Loucy (cell line): Measurements from ENCODE around the gene ALX1.

Source experiments
- H2AFZ ChIP-seq: fragments of 200-600 bp; sonication (generic); 2 replicates; pipeline ENCODE4 v1.6.0; 2016; ENCODE audit warnings: antibody characterized with exemption, mild to moderate bottlenecking, low read length, moderate library complexity
- H3F3A ChIP-seq: fragments of 200-600 bp; 2 replicates; pipeline ENCODE4 v1.6.0; 2016; ENCODE audit warnings: antibody characterized with exemption, low read depth, mild to moderate bottlenecking
- H3K27me3 ChIP-seq: fragments of 200-600 bp; sonication (generic); 2 replicates; pipeline ENCODE4 v1.6.1; 2014; ENCODE audit warnings: low read length, mild to moderate bottlenecking; ENCODE audit not compliant: insufficient read depth, poor library complexity, severe bottlenecking
- H3K36me3 ChIP-seq: fragments of 200-600 bp; sonication (generic); 2 replicates; pipeline ENCODE4 v1.6.1; 2016; ENCODE audit warnings: low read length; ENCODE audit not compliant: insufficient read depth
- H3K4me1 ChIP-seq: fragments of 200-600 bp; sonication (generic); 2 replicates; pipeline ENCODE4 v1.5.1; 2014; ENCODE audit warnings: low read length, mild to moderate bottlenecking; ENCODE audit not compliant: insufficient read depth, poor library complexity, severe bottlenecking
- H3K4me2 ChIP-seq: fragments of 200-600 bp; sonication (generic); 2 replicates; pipeline ENCODE4 v1.6.0; 2014; ENCODE audit warnings: antibody characterized with exemption, low read length, low read depth, mild to moderate bottlenecking; ENCODE audit not compliant: poor library complexity, severe bottlenecking
- H3K4me3 ChIP-seq: fragments of 200-600 bp; sonication (generic); 2 replicates; pipeline ENCODE4 v1.5.1; 2014; ENCODE audit warnings: low read length, mild to moderate bottlenecking, mixed read lengths; ENCODE audit not compliant: poor library complexity, severe bottlenecking
- H3K79me2 ChIP-seq: fragments of 200-600 bp; sonication (generic); 2 replicates; pipeline ENCODE4 v1.6.1; 2014; ENCODE audit warnings: low read length; ENCODE audit not compliant: insufficient read depth
- H3K9ac ChIP-seq: fragments of 200-600 bp; sonication (generic); 2 replicates; pipeline ENCODE4 v1.6.0; 2014; ENCODE audit warnings: mild to moderate bottlenecking, low read depth, low read length, moderate library complexity; ENCODE audit not compliant: poor library complexity, severe bottlenecking
- H3K9me2 ChIP-seq: fragments of 200-600 bp; sonication (generic); replicated peaks from 2 replicates; pipeline ENCODE4 v1.6.1; 2016; ENCODE audit warnings: low read depth, low read length, mixed read lengths
- H3K9me3 ChIP-seq: fragments of 200-600 bp; sonication (generic); 2 replicates; pipeline ENCODE4 v1.6.1; 2014; ENCODE audit warnings: mild to moderate bottlenecking, antibody characterized with exemption, low read length, low read depth; ENCODE audit not compliant: insufficient read depth
- H4K20me1 ChIP-seq: fragments of 200-600 bp; sonication (generic); 2 replicates; pipeline ENCODE4 v1.6.0; 2014; ENCODE audit warnings: antibody characterized with exemption, low read length, mild to moderate bottlenecking; ENCODE audit not compliant: insufficient read depth, poor library complexity, severe bottlenecking
- EZH2phosphoT487 ChIP-seq: fragments of 200-600 bp; IDR thresholded peaks from 2 replicates; pipeline ENCODE4 v1.6.1; 2018; ENCODE audit warnings: antibody characterized with exemption, mild to moderate bottlenecking, moderate library complexity, borderline replicate concordance
- TF ChIP-seq, protein P1 (sequence below): fragments of 200-600 bp; sonication (generic); conservative IDR thresholded peaks from 2 replicates; pipeline ENCODE4 v1.5.1; 2014; ENCODE audit warnings: mild to moderate bottlenecking, antibody characterized with exemption, low read length

Gene ALX1

DNA sequence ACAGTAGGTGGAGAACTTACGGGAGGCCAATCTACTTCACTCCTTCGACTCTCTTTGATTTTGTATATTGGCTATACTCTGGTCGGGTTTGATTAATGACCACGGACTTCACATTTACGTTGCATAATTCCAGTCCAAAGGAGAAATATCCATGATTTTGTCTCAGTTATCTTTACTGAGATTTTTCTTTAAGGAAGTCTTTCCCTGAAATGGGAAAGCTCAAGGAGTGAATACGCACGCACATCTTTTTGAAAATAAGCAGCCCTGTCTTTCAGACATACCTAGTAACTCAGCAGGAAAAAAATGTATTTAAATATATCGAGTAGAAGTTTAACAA is 5.7 kb upstream of the ALX1 start:
- Histone ChIP-seq H3K27me3 (no peaks in the 10 kb centered on the region), H3K9ac (no peak overlapping the region), H3K9me2 (no peaks in the 10 kb centered on the region), H3K79me2 (no peaks in the 10 kb centered on the region), H3K4me1 (no peaks in the 10 kb centered on the region), H3K9me3 (no peaks in the 10 kb centered on the region), H3K36me3 (no peaks in the 10 kb centered on the region), H2AFZ (no peak overlapping the region), H3F3A (no peaks in the 10 kb centered on the region), H3K4me2 (no peak overlapping the region), H4K20me1 (no peaks in the 10 kb centered on the region), H3K4me3 (no peak overlapping the region)
- TF ChIP-seq, protein P1, sequence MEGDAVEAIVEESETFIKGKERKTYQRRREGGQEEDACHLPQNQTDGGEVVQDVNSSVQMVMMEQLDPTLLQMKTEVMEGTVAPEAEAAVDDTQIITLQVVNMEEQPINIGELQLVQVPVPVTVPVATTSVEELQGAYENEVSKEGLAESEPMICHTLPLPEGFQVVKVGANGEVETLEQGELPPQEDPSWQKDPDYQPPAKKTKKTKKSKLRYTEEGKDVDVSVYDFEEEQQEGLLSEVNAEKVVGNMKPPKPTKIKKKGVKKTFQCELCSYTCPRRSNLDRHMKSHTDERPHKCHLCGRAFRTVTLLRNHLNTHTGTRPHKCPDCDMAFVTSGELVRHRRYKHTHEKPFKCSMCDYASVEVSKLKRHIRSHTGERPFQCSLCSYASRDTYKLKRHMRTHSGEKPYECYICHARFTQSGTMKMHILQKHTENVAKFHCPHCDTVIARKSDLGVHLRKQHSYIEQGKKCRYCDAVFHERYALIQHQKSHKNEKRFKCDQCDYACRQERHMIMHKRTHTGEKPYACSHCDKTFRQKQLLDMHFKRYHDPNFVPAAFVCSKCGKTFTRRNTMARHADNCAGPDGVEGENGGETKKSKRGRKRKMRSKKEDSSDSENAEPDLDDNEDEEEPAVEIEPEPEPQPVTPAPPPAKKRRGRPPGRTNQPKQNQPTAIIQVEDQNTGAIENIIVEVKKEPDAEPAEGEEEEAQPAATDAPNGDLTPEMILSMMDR = no peak
- TF ChIP-seq EZH2phosphoT487 = no peak

DNA sequence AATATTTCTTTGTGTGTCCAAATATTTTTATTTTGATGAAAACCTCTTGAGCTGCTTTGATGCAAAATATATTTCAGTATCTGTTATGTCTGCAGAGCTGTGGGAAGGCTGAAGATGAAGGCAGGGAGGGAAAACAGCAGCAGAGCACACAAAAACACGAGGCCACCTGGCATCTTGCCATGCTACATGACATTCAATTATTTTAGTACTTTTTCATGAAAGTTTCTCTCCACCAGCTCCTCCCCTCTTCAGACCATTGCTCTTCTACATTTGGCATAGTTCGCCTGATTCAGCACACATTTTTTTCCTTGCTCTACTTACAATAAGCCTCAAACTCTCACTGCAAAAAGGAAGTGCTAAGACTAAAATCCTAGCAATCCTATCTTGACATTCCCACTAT is 4.6 kb upstream of the ALX1 start:
- Histone ChIP-seq H3K27me3 (no peaks in the 10 kb centered on the region), H3K9ac (no peak overlapping the region), H3K9me2 (no peaks in the 10 kb centered on the region), H3F3A (no peaks in the 10 kb centered on the region), H3K79me2 (no peaks in the 10 kb centered on the region), H2AFZ (no peak overlapping the region), H3K4me3 (no peak overlapping the region), H3K4me1 (no peaks in the 10 kb centered on the region), H3K4me2 (no peak overlapping the region), H3K9me3 (no peaks in the 10 kb centered on the region), H4K20me1 (no peaks in the 10 kb centered on the region), H3K36me3 (no peaks in the 10 kb centered on the region)
- TF ChIP-seq, protein P1 = no peak
- TF ChIP-seq EZH2phosphoT487 = no peak

DNA sequence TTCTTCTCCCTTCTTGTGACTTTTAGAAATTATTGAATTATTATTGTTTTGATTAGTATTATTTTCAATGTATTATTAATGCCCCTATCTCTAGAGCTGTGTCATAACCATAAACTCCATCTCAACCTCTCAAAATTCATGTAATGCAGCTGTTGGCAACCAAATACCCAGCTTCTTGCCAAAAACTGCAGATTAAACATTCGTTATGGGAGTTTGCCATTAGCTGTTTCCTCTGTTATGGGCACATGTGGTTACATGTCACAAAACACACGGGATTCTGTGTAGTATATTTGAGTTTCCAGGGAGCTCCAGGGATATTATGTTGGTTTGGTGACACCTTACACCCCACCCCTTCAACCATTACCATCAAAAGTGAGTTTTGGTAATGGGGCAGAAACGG is 2.8 kb upstream of the ALX1 start:
- H3K4me3 ChIP-seq = no peak overlapping the region
- TF ChIP-seq EZH2phosphoT487 = no peak
- TF ChIP-seq, protein P1 = no peak
- H3K79me2 ChIP-seq = no peaks in the 10 kb centered on the region
- H3K27me3 ChIP-seq = no peaks in the 10 kb centered on the region
- H3F3A ChIP-seq = no peaks in the 10 kb centered on the region
- no peak overlapping the region for H3K4me2 ChIP-seq
- H3K9ac ChIP-seq = no peak overlapping the region
- no peaks in the 10 kb centered on the region for H3K4me1 ChIP-seq
- no peaks in the 10 kb centered on the region for H4K20me1 ChIP-seq
- no peak overlapping the region for H2AFZ ChIP-seq
- no peaks in the 10 kb centered on the region for H3K36me3 ChIP-seq
- no peaks in the 10 kb centered on the region for H3K9me3 ChIP-seq
- H3K9me2 ChIP-seq = no peaks in the 10 kb centered on the region
